Stimulated activated CD8-positive, alpha-beta memory T cell treated with anti-CD3 and anti-CD28 coated beads, Interleukin-15, amount 100 ng/mL, for 24 hours (primary cell): ENCODE measurements around the gene TMEM178B.
"Not testable (repeated sequence)": the region's sequence is repeated elsewhere in the genome, so short reads cannot be mapped to it uniquely, and the experiment has no call there.

Experiments used
- DNase-seq: peaks from one replicate; pipeline ENCODE4 v3.0.0-alpha.2; 2020; ENCODE audit warnings: low read depth

Gene TMEM178B

DNA sequence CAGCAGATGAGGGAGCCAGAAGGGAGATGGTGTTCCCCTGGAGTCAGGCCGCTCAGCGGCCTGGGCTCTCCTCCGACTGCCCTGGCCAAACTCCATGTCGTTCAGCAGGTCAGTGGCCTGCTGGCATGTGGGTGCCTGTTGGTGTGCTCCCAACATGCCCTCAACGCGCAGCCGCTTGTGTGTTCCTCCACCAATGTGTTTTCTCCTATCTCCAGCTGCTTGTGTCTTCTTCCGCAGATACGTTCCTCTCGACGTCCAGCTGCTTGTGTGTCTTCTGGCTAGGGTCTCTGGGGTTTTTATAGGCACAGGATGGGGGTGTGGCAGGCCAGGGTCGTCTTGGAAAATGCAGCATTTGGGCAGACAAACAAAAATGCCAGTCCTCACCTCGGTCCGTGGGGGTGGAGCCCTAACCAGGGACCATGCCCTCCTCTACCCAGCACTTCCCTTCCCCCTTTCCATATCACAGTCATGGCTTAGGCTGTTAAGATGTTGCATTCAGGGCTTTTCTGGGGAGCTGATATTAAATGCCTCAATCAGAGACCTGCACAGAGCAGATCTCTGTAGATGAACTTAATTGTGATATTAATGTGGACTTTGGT lies 111.6 kb downstream of the TMEM178B start:
- no peak for DNase-seq

DNA sequence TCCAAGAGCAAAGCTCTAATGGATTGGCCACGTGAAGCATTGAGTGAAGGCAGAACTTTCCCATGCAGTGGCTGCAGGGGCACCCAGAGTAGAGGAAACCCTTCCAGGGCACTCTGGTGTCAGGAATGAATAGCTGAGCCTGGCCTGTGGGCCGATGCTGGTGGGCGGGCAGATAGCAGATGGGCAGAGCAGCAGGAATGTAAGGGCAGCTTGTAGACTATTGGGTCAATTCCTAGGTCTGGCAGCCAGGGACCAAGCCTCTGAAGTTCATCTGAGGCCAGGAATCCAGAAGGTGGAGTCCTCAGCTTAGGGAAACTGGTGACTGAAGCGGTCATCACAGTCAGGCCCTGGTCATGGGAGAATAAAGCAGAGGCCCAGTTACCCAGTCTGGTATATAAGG lies 115.4 kb downstream of the TMEM178B start:
- no peak for DNase-seq

DNA sequence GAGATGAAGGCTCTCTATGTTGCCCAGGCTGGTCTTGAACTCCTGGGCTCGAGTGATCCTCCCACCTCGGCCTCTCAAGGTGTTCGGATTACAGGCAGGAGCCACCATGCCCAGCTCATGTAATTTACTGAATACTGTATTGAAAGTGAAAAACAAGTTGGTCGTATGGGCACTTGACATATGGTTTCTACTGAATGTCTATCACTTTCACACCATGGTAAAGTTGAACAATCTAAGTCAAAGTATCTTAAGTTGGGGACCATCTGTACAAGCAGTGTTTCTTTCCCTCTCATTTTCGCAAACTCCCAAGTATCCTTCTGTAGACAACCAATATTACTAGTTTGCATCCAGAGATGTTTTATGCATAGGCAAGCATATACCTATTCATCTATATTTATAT lies 116.6 kb downstream of the TMEM178B start:
- no peak for DNase-seq

DNA sequence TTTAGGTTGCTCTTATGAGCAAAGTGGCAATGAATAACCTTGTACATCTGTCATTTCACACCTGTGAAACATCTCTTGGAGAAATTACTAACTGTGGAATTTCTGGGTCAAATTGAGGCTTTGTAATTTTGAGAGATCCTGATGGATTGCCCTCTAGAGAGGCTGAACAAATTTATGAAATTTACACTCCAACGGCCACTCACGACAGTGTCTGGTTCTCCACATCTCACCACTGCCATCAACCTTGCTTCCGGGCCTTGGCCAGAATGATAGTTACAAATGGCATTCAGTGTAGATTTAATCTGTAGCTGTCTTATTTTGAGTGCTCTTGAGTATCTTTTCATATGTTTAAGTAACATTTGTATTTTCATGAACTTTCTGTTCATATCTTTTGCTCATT lies 117.4 kb downstream of the TMEM178B start:
- DNase-seq = no peak

DNA sequence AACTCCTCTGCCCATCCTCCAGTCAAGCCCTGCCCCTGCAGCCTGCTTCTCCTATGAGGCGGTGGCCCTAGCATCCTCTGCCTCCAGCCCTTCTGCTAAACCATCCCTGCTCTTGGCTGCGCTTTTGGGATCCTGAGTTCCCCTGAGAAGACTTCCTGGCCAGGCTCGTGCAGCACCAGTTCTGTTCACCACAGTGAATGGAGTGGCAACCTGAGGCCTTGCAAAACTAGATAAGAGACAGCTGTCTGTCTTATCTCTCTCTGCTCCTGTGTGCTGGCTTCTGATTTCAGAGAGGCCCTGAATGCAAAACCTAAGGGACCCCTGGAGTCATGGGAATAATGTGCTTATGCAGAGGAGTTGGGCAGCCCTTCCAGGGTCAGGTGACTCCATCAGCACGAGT lies 119.2 kb downstream of the TMEM178B start:
- DNase-seq = no peak

DNA sequence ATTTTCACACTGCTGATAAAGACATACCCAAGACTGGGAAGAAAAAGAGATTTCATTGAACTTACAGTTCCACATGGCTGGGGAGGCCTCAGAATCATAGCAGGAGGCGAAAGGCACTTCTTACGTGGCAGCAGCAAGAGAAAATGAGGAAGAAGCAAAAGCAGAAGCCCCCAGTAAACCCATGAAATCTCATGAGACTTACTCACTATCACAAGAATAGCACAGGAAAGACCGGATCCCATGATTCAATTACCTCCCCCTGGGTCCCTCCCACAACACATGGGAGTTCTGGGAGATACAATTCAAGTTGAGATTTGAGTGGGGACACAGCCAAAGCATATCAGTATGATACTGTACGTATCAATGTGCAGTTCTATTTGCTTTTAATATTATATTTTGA lies 121.9 kb downstream of the TMEM178B start:
- DNase-seq = not testable (repeated sequence)

DNA sequence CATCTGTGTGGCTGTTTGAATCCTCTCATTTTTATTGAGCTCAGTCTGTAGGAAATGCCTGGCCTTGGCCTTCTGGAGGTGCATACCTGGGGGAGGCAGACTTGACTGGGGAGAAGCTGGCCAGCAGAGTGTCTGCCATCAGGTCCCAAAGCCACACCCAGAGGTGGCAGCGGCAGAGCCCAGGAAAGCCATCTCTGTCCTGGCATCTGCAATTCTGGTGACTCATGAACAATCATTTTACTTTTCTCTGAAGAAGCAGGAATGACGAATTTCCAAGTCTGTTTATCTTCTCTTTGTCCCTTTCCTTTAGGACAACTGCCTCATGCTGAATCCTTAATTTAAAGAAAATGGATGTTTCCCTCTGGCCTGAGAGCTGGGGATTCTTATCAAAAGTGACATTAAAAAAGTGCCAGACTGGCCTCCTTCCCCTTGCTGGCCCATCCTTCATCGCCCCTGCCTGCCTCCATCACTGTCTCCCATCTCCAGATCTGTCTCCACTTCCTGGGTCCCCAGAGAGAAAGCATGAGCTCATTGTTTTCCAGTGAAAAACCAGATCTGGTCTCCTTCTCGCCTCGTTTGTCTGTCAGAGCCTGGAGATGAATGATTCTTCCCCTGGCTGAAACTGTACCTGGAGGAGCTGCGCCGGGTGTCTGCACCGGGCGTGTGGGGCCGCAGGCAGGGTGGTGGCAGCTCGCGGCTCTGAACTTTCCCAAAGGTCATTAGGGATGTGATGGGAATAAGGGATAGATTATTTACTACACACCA lies 124.5 kb downstream of the TMEM178B start:
- no peak for DNase-seq

DNA sequence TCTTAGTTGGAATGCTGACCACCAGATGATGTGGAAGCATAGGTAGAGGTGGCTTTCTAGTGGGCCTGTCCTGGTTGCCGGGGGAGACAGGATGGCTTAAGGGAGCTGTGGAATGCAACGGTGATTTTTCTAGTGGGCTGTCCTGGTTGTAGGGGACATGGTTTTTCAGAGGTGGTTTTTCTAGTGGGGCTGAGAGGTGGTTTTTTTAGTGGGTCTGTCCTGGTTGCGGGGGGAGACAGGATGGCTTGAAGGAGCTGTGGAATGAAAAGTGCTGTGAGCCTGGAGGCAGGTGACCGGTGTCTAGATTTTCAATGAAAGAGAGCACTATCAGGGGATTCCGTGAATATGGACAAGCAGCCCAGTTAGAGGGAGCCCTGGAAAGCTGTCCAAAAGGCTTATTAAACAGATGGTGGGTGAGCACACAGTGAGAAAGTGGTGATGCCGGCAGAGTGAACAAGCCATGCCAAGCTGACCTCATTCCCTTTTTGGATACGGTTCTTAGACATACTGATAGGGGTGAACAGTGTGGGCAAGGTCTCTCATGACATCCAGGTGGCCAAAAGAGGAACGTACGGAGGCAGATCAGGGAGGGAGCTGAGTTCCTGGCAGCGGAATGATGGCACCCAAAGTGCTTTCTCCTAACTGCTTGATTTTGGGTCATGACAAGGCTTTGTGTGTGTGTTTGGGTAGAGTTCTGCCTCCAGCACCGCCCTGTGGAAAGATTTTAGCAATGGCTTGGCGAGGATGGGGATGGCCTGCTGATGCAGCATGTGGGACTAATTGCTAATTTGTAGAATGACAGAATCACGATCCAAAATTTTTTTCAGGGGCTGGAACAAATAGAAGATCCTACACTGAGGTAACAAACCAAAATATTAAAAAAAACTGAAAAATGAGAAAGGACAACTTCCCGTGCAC lies 126.6 kb downstream of the TMEM178B start:
- DNase-seq = no peak

DNA sequence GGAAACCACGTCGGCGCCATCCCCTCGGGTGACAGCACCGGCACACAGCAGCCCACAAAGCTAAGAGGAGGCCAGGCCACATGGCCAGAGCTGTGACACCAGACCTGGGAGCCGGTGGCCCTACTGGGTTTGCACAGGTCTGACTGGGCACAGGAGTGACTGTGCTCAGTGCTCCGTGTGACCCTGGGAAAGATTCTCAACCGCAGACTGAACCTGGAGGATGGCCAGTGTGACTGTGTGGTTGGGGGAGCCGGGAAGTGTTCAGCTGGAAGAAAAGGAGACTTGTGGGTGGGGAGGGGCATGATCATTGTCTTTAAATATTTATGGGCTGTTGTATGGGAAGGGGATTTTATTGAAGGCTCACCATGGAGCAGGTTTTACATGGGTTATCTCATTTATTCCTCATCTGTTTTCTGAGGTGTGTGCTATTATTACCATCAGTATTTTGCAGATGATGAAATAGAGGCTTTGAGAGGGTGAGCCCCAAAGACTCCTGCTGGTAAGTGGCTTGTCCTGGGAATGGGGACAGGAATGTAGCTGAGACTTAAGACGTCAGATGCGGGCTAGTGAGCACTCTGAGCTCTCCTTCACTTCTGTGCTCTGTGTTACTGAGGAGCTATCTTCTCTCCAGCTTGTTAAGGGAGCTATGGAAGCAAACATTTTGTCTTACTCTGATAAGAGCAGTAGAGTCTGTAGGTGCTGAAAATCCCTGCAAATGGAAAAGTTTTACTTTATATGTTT lies 127.5 kb downstream of the TMEM178B start:
- DNase-seq = no peak

DNA sequence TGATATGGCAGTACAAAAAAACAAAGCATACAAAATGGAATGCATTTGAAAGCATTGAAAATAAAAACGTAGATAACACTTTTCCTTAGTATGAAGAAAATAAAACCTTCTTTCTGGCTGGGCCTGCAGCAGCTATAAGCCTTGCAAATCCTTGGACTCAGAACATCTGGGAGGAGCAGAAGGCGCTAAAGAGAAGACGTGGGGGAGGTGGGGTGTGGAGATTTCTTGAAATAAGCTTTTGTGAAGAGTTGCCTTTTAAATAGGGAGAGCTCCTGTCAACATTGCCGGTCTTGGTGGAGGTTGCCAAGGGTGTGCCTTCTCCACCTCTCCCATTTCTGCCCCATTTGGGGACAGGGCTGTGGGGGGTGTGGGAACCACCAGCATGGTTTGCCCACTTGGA lies 128.7 kb downstream of the TMEM178B start:
- DNase-seq = no peak

DNA sequence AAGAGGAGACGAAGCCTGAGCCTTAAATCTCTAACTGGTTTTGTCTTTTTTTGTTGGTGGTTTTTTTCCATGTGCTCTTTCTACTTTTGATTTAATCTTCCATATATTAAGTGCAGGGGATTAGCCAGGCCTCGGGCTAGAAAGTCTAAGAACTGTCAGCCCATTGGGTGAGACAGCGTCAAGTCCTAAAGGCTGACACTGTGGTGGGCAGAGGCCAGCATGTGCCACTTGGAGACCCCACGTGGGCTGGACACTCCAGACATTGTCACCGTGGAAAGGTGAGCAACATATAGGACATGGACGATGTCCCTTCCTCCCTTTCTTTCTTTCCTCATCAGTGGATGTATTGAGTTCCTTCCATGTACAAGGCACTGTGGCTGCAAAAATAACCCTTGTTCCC lies 129.3 kb downstream of the TMEM178B start:
- DNase-seq = no peak

DNA sequence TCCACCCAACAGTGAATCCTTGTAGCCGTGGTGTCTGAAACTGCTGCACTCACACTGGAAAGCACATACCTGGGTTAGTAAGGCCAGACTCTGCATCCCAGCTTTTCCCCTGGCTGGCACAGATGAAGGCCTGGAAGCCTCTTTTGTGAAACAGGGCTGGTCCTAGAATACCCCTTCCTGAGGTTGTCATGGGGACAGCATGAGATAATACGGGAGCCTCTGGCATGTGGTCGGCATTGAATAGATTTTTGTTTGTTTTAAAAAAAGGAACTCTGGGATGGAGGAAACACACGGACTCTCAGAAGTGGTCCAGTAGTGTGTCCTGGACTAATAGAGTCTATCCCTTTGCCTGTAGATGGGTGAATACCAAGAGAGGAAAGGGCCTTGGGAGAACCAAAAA lies 129.7 kb downstream of the TMEM178B start:
- no peak for DNase-seq

DNA sequence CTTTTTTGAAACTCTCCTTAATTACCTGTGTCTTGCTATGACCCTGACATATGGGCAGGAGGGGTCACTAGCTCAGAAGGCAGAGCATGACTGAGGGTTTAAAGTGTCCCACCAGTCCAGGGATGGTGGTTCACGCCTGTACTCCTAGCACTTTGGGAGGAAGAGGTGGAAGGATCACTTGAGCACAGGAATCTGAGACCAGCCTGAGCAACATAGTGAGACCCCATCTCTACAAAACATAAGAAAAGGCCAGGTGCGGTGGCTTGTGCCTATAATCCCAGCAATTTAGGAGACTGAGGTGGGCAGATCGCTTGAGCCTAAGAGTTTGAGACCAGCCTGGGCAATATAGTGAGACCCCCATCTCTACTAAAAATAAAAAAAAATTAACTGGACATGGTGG lies 133.8 kb downstream of the TMEM178B start:
- DNase-seq = no peak

DNA sequence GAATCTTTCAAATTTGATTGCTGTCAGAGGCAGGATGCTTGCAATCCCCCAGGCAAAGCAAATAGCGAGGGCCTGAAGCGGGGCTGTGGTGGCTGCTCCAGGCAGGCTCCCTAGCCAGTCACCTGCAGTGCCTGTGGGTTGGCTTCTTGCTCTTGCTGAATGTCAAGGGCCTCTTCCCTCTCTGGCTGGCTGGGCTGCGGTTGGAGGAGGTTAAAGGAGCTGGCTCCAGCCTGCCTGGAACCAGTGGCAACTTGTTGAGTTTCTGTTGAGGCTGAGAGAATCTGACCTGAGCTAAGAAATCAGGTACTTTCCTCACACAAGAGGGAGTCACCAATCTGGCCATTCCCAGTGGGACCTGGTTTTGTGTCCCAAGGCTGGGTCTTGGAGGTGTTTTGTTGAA lies 134.7 kb downstream of the TMEM178B start:
- DNase-seq = no peak

DNA sequence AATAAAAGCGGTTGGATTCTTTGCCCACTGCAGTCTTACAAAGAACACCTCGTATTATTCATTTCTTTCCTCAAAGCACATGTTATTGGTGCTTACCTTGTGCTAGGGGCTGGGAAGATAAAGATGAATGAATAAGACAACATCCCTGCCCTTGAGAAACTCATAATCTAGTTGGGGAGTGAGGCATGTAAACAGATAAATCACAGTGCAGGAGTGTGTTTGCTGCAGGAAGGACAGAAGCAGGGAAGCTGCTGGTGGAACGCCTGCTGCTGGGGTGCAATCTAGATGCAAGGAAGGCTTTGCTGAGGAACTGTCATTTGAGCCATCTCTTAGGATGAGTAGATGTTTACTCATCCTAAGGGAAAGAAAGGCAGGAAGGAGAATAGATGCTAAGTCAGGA lies 135.6 kb downstream of the TMEM178B start:
- no peak for DNase-seq

DNA sequence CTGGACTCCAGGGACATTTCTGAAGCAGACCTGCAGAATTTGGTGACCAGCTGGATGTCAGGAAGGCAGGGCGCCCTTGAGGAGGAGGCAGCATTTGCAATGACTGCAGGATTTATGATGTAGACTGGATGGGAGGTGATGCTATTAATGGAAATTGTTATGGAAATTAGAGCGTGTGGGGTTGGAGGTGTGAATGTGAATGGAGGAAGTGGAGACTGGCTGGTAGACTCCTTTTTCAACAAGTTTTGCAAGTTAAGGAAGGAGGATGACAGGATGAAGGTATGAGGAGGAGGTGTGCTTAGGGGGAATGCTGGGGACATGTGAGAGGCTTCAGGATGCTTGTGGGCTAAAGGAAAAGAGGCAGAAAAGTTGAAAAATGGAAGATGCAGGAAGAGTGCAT lies 137.0 kb downstream of the TMEM178B start:
- no peak for DNase-seq

DNA sequence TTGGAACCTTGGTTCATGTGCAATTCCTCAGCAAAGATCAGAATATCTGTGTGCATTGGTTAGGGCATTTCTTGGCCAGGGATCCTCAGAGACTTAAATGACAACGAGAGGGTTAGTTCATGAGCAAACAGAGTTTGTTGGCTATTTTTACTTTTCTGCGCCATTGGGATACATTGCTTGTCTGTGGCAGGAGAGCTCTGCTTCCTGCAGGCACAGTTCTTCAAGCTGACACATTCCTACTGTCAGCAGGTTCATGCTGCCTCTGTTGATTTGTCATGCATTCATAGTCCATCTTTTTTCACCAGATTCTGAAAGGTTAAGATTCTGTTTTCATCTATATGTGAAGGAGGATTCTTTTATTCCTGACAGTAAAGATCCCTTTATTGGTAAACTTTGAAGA lies 139.4 kb downstream of the TMEM178B start:
- no peak for DNase-seq

DNA sequence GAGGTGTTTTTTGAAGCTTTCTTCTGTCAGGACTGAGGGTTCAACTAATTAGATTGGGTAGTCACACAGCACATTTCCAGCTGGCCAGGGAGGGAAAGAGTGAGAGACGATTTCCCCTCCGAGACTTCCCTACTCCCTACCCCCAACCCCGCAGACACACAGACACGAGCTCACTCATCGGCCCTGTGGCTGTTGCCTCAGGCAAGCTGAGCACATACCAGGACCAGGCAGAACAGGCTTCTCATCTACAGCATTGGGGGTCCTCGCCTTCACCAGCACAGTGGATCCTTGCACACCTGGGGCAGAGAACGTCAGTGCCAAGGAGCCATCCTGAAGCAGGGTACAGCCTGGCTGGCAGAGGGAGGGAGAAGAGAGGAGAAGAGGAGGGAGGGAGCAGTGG lies 144.1 kb downstream of the TMEM178B start:
- DNase-seq = no peak

DNA sequence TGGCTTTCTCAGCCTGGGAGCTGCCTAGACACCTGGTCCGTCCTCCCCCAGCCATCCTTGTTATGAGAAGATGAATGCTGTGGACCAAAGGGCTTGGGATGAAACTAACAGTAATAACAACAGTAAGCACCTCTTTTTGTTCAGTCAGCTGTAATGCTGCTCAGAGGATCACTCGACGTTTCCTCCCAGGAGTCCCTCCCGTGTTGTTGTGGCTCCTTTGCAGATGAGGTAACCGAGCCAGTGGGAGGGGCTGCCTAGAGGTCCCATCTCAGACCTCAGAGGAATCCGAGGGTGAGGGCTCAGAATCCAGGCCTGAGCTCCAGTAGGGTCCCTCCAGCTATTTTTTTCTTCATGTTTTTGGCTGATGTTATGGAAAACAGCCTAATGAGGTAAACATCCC lies 145.1 kb downstream of the TMEM178B start:
- no peak for DNase-seq

DNA sequence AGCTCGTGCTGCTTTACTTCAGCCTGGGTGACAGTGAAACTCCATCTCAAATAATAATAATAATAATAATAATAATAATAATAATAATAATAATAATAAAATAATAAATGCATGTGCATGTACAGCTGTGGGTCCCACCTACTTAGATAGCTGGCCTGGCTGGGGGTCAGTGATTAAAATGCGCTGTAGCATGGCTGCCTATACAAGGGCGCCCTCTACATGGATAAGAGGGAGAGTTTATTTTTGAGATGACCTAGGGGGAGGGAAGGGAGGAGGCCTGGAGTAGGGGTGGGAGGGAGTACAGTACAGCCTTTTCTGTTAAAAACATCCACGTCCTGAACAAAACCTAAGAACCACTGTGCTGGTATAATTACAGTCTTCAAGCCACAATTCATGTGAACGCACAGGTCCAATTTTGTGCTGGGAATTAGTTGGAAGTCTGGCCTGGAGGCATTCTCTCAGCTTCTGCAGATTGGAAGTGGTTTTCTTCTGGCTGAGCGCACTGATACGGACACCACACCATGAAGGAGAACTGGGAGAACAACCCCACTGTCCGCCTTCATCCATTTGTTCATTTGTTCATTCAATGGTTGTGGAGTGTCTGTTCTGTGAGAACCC lies 146.5 kb downstream of the TMEM178B start:
- DNase-seq = no peak

DNA sequence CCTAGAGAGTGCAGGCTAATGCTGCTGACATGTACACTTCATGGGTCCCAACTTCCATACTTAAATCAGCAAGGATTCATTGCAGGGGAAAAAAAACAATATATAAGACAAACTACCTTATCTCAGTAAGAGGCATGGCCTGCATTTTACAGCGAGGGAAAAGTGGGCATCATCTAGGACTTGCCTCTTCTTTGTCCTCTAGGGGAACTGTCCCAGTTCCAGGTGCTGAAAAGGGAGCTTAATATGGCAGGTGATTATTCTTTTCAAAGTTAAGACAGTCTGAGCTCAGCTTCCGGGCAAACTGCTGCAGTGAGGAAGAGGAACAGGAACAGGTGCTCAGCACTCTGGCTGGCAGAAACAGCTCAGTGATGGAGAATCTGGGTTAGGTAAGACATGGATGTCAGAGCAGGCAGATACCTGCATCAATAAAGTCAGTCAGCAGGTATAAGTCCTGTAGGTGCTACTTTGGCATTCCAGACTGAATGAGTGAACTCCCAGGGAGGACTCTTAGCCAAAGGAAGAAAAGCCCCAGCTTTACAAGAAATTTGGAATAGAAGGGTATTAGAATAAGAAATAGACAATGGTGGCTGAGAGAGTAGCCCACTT lies 147.2 kb downstream of the TMEM178B start:
- no peak for DNase-seq
